HTERT RPE-1 (cell line): Measurements from ENCODE around the gene GUF1.

ENCODE experiments used
- in situ Hi-C: fragments of 300-500 bp; cut with MboI; formaldehyde crosslinking; loops from 4 replicates; pipeline ENCODE4 v1.14.3; 2020; ENCODE audit warnings: low sequenced_read_pairs

GUF1 gene, protein sequence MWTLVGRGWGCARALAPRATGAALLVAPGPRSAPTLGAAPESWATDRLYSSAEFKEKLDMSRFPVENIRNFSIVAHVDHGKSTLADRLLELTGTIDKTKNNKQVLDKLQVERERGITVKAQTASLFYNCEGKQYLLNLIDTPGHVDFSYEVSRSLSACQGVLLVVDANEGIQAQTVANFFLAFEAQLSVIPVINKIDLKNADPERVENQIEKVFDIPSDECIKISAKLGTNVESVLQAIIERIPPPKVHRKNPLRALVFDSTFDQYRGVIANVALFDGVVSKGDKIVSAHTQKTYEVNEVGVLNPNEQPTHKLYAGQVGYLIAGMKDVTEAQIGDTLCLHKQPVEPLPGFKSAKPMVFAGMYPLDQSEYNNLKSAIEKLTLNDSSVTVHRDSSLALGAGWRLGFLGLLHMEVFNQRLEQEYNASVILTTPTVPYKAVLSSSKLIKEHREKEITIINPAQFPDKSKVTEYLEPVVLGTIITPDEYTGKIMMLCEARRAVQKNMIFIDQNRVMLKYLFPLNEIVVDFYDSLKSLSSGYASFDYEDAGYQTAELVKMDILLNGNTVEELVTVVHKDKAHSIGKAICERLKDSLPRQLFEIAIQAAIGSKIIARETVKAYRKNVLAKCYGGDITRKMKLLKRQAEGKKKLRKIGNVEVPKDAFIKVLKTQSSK

DNA sequence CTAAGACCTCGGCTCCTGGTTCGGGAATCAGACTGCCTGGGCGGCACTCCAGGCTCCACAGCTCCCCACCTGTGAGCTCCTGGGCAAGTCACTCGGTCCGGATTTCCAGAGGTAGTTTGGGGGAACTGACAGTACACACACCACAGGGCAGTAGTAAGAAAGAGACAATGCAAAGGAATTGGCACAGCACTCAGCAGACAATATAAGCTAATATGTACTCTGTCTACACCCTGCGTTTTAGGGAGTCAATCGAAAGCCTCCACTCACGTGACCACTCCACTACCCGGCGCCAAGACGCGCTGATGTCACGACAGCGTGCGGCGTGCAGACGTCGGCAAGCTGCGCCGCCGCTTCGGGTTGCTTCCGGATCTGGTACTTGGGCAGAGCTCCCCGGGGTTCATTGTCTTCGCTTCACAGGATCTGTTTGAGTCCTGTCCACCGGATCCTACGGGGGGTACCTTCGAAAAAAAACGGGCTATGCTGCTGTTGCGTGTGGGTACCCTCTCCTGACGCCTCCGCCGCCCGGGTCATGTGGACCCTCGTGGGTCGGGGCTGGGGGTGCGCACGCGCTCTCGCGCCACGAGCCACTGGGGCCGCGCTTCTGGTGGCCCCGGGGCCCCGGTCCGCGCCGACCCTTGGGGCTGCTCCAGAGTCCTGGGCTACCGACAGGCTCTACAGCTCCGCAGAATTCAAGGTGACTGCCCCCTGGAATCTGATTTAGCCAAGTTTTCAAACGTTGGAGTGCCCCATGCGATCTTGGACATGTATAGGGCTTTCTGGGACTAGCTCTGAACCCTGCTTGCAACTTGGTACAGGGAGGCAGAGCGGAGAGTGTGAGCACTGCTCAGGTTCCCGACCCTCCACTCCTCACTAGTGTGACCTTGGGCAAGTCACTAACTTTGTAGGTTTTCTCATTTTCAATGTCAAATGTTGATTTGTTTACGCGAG lies at the start of gene GUF1:
Gene GUF1, plus strand, starts transcription at position 327 of the 948 bp plus-strand sequence. Its CDS starts 203 bp downstream, at position 530.
- in situ Hi-C loops = no loop called here

DNA sequence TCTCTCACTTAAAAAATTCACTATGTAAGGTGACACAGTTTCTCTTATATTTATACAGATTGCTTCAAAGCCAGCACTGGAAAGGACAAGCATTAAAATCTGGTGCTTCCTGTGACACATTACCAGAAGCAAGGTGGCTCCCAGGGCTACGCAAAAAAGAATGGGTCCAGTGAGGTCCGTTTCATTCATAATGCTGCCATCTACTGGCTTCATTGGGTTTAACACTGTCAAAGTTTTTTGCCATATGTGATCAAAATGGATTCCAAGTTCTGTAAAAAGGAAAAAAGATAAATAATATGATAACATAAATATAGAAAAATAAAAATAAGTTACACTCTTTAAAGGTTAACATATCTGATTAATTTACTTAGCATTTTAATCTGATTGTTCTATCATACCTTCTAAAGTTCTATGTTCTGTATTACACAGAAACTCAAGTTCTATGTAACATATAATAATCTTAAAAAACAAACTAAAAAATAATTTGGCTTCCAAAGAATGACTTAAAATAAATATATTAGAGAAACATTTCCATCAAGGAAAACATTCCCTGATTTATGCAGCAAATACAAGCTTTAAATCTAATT lies 48.8 kb upstream of the GUF1 start:
- in situ Hi-C loops = no loop called here

DNA sequence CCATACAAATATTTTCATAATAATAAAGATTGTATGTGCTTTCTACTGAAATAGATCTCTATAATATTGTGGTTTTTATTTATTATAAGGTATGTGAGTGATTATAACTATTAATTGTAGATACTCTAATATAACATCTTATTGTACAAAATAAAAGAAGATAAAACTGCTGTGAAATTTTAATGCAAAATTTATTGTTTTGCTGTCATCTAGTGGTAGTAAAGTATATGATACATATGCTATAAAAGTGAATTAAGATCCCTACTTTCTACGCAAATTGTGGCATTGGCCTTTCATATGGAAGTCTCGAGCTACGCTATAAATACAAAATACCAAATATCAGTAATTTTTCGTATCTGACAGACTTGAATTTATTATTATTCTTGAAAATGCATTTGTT lies 46.1 kb upstream of the GUF1 start:
- in situ Hi-C loops = no loop called here

DNA sequence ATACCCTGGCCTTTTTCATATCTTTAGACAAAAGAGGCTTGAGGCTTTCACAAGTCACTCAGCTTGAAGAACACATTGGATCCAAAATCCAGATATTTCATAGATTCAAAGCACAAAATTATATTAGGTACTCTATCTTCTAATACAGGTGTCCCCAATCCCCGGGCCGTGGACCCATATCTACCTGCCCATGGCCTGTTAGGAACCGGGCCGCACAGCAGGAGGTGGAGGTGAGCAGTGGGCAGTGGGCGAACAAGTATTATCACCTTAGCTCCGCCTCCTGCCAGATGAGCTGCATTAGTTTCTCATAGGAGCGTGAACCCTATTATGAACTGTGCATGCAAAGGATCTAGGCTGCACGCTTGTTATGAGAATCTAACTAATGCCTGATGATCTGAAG lies 45.5 kb upstream of the GUF1 start:
- in situ Hi-C loops = no loop called here

DNA sequence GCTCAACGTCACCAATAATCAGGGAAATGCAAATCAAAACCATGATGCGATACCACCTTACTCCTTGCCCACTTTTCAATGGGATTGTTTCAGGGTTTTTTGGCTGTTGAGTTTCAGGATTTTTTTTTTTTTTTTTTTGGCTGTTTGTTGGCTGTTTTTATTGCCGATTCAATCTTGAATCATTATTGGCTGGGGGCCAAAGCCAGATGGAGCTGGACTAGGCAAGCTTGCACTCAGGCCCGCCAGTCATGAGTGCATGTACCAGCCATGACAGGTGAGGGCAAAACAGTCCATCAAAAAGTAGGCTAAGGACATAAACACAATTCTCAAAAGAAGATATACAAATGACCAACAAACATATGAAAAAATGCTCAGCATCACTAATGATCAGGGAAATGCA lies 40.1 kb upstream of the GUF1 start:
- in situ Hi-C loops = no loop called here

DNA sequence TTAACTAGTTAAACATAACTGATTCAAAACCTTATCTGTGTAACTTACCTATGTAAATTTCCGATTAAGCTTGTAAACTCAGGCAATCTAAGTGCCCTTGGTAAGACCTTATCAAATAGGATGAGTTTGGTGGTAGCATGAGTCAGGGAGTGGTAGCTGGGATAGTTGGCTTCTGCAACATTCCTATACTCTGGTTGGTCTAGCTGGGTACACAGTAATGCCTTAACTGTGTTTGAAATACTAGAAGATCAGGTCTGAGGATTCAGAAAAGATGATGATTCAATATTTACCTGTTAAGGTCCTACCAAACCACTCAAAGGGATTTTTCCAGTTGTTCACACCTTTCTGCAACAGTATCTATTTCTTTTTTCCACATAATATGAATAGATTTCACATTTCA lies 32.1 kb upstream of the GUF1 start:
- in situ Hi-C loops = no loop called here

DNA sequence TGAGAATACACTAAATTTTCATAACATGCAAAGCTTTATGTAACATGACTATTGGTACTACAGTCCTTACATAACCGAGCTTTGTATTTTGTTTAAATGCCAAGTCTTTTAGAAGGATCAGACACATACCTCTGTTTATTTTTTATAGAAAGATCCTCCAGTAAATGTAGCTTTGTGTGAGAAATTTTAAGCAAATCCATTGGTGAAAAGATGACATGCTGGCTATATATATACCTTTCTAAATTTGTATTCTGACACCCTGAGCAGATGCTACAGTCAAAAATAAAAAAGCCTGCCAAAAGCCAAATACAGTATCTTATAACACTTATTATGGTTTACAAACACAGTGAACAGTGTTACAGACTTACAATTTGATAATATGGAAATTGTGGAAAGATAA lies 26.8 kb upstream of the GUF1 start, which contains the start of gene YIPF7:
Gene YIPF7, minus strand, starts transcription at position 201 of the 400 bp plus-strand sequence. CDS start 1,525 bp downstream, outside the sequence.
- in situ Hi-C loops = no loop called here

DNA sequence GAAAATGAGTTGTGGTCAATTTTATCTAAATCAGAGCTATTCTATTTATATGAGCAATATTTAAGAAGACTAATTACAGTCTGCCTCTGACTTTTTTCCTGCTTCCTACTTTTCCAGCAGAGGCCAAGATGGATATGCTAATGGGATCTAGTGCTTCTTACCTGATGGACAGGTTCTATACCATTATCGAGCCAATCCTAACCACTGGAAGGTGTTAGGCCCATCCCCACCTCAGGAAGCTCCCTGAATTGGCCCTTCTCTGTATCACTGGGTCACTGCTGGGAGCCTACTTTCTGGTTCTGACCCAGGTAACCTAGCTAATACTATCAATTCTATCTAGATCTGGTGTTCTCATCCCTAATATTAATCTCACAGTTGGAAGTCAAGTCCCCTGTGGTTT lies 26.2 kb upstream of the GUF1 start:
- in situ Hi-C loops = no loop called here

DNA sequence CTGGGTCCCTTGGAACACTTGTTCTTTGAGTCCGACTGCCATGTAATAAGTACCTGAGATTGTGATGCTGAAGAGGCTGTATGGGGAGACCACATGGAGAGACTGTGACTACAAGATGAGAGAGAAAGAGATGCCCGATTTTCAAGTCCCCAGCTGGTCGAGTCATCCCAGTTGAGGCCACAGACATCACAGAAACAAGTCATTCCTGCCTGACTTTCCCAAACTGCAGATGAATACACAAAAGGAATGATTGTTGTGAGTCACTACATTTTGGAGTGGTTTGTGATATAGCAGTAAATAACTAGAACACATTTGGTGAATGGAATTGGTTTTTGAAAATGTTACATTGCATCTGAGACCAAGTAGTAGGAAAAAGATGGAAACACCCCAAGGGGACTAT lies 17.8 kb upstream of the GUF1 start:
- in situ Hi-C loops = no loop called here

DNA sequence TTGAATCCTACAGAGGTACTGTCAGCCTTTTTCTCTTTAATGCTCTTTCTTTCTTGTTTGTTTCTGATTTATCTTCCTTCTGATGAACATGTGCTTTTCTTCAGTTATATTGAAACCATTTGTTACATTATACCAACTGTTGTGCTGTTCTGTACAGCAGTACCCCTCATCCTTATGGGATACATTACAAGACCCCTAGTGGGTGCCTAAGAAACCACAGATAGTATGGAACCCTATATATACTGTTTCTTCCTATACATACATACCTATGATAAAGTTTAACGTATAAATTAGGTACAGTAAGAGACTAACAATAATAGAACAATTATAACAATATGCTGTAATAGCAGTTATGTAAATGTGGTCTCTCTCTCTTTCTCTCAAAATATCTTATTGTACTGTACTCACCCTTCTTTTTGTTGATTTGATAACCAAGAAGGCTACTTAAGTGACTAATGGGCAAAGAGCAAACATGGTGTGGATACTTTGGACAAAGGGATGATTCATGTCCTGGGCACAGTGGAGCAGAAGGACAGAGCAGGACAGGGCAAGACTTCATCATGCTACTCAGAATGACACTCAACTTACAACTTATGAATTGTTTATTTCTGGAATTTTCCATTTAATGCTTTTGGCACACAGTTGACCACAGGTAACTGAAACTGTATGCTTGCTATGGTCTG lies 16.1 kb upstream of the GUF1 start:
- in situ Hi-C loops = no loop called here

DNA sequence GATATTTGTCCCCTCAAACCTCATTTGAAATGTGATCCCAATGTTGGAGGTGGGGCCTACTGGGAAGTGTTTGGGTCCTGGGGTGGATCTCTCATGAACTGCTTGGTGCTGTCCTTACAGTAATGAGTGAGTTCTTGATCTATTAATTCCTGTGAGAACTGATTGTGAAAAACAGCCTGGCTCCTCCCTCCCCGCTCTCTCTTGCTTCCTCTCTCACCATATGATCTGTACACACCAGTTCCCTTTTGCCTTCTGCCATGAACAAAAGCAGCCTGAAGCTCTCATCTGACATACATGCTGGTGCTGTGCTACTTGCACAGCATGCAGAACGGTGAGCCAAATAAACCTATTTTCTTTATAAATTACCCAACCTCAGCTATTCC lies 15.6 kb upstream of the GUF1 start:
- in situ Hi-C loops = no loop called here

DNA sequence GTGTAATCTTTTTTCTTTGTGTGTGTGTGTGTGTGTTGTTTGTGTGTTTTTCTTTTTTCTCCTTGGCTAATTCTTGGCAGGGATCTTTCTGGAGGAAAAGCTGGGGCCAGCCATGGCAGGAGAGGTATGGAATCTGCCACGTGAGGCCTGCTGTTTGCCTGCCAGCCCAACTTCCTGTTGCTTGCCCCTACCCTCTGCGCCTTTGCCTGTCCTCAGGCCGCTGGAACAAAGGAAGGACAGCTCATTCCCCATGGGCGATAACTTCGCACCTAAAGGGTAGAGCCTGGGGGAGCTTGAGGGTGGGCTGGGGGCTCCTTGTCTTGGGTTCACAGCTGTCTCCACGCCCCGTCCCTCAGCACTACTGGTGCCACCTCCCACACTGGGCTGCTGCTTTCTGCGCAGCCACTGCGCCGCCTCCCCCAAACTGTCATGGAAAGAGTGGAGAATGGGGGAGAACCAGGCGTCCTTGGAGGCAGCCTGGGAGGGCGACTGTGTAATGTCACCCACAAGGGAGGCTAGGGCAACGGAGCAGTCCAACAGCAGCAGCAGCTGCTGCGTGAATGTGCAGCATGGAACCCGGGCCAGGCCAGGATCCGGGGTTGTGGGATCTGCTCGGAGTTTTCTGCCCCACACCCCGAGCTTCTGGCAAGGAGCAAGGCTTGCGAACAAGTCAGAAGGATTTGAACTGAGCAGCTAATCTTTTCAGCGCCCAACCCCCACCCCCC lies 14.5 kb upstream of the GUF1 start:
- in situ Hi-C loops = no loop called here

DNA sequence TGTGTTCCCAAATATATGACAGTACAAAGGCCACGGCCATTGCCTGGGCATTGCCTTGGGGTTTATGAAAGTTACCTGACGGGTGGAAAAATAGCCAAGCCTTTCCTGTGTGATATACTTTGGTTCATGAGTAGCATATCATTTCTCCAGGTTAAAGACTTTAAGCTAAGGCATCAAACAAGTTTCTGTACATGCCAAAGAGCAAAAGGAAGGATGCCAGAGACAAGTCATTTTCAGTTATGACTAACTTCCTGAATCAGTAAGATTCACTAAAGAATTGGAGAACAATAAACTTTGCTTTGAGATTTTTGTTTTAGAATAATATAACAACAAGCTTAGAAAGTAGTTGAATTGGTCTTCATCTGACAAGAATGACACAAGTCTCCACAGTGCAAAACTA lies 9.7 kb upstream of the GUF1 start:
- in situ Hi-C loops = no loop called here

DNA sequence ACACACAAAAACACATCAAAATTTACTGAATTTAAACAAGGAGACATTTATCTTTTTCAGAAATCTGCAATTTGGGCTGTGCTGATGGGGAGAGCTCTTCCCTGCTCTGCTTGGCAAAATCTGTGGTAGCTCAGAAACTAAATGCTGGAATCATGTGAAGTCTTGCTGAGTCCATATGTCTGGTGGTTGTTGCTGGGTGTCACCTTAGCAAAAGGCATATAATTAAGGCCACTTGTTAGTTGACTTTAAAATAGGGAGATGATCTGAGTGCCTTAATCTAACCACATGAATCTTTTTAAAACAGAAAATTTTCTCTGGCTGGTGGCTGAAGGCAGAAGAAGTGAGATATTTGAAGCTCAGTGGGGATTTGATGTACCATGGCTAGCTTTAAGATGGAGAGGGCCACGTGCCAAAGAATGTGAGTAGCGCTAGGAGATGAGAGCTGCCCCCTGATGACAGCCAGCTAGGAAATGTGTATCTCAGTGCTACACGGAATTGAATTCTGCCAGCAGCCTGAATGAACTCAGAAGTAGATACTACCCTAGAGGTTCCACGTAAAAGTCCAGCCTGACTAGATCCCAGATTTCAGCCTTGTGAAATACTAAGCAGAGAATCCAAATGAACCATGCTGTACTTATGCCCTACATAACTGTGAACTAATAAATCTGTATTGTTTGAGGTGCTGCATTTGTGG lies 7.6 kb upstream of the GUF1 start:
- in situ Hi-C loops = no loop called here

DNA sequence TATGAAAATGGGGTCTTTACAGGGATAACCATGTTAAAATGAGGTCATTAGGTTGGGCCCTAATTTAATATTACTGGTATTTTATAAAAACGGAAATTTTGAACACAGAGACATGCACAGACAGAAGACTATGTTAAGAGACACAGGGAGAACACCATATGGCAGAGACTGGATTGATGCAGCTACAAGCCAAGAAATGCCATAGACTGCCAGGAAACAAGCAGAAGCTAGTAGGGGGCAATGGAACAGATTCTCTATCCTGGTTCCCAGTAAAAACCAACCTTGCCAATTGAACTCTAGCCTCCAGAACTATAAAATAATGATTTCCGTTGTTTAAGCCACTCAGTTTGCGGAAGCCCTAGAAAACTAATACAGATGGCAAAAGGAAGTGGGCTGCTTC lies 6.6 kb upstream of the GUF1 start:
- in situ Hi-C loops = no loop called here

DNA sequence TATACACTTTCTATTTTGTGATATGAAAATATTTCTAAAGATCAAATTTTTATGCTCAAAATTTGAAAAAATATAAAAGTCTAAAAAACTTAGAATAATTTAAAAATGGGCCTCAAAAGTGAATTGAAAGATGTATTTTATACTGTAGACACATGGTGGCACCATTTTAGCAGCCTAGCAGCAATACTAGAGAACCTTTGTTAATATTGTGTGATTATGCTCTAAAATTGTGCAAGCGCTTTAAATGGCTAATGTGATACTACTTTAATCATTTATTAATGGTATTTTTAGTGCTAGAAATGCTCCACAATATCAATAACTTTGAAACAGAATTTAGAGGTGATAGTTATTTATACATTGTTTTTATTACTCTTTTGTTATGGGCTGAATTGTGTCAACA lies 3.7 kb upstream of the GUF1 start:
- in situ Hi-C loops = no loop called here

DNA sequence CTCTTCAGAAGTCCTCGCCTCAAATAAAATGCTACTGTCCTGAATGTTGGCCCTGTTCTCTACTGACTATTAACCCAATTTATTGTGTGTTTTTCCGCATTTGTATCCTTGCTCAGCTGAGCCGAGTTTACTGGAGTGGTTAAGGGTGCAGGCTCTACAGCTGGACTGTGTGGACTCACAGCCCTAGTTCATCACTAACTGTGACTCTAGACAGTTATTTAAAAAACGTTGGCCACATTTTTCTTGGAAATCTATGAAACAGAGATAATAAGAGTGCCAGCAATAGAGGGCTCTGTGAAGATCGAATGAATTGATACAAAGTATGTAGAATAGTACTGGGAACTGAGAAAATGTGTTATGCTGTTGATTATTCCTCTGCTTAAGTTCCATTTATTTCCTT lies 2.9 kb upstream of the GUF1 start:
- in situ Hi-C loops = no loop called here

DNA sequence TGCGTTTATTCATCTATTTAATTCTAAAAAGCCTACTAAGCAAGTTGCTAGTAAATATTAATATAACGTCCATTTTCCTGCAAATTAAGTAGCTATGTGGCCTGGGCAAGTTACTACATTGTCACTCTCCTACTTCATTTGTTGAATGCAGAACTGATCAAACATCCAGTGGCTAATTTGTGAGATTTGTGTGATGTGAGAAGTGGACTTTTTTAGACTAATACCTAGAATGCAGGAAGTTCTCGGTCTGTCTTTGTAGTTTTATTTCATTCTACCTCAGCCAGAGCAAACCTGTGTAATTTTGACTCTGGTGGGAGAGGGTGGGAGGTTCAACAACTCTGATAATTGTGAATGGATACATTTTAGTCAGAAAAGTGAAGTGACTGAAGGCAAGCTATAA lies 840 bp downstream of the GUF1 start:
- in situ Hi-C loops = no loop called here

DNA sequence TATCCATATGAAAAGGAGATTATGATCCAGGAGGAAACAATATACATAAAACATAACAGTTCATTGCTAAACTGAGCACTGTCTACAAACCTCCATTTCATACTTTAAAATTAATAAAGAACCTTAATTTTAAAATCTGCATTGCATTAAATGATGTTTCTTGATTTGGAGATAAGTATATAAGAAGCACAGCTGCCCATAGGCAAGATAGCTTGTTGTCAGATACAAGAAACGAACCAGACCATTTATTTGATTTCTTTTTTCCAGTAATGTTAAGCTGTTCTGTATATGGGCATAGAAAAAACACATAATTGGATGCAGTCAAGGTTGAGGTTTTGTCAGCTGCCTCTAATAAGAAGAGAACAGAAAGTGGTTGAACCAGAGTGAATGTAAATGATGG lies 6.4 kb downstream of the GUF1 start:
- in situ Hi-C loops = no loop called here
